Medulla oblongata (tissue), 1 donor: ENCODE measurements around the gene ATP8A1.

Experiments used
- DNase-seq: peaks from one replicate; pipeline ENCODE4 v3.0.0-alpha.2; 2015; ENCODE audit errors: extremely low spot score

ATP8A1 gene

GRCh38 chr4:42626629-42627146 lies 30.2 kb downstream of the ATP8A1 start:
- DNase-seq, result no peak

GRCh38 chr4:42625329-42625728 lies 31.6 kb downstream of the ATP8A1 start:
- no peak for DNase-seq

GRCh38 chr4:42624551-42624950 lies 32.4 kb downstream of the ATP8A1 start:
- no peak for DNase-seq

GRCh38 chr4:42618023-42618422 lies 38.9 kb downstream of the ATP8A1 start:
- DNase-seq, result no peak

GRCh38 chr4:42617030-42617429 lies 39.9 kb downstream of the ATP8A1 start:
- peak; percentile 64 for DNase-seq

- DNase-seq, result no peak
These were observed 40.3 kb downstream of the ATP8A1 start for GRCh38 chr4:42616572-42616971.

- DNase-seq, result no peak
These were observed 41.7 kb downstream of the ATP8A1 start for GRCh38 chr4:42615131-42615763.

GRCh38 chr4:42612898-42613297 lies 44.0 kb downstream of the ATP8A1 start:
- no peak for DNase-seq

- no peak for DNase-seq
These were observed 46.0 kb downstream of the ATP8A1 start for GRCh38 chr4:42610941-42611340.

GRCh38 chr4:42609051-42609450 lies 47.9 kb downstream of the ATP8A1 start:
- DNase-seq, result no peak

- DNase-seq, result no peak
These were observed 48.4 kb downstream of the ATP8A1 start for GRCh38 chr4:42608551-42608950.

- DNase-seq, result no peak
These were observed 49.7 kb downstream of the ATP8A1 start for GRCh38 chr4:42607011-42607726.

- DNase-seq, result no peak
These were observed 51.6 kb downstream of the ATP8A1 start for GRCh38 chr4:42605264-42605663.

GRCh38 chr4:42603862-42604261 lies 53.0 kb downstream of the ATP8A1 start:
- no peak for DNase-seq

- no peak for DNase-seq
These were observed 56.3 kb downstream of the ATP8A1 start for GRCh38 chr4:42600578-42600977.

GRCh38 chr4:42596918-42597317 lies 60.0 kb downstream of the ATP8A1 start:
- DNase-seq, result no peak

GRCh38 chr4:42594888-42595287 lies 62.0 kb downstream of the ATP8A1 start:
- DNase-seq, result no peak

GRCh38 chr4:42588909-42589308 lies 68.0 kb downstream of the ATP8A1 start:
- DNase-seq, result no peak

- no peak for DNase-seq
These were observed 70.1 kb downstream of the ATP8A1 start for GRCh38 chr4:42586775-42587174.

GRCh38 chr4:42579903-42580302 lies 77.0 kb downstream of the ATP8A1 start:
- no peak for DNase-seq

- no peak for DNase-seq
These were observed 78.7 kb downstream of the ATP8A1 start for GRCh38 chr4:42578187-42578586.

- no peak for DNase-seq
These were observed 82.0 kb downstream of the ATP8A1 start for GRCh38 chr4:42574870-42575430.

- DNase-seq, result no peak
These were observed 83.7 kb downstream of the ATP8A1 start for GRCh38 chr4:42573249-42573648.
